NCI-H2196 treated with DMSO at 0.1 percent for 48 hours (cell line): Measurements from ENCODE around the gene CEP43.
"Not testable (repeated sequence)": the region's sequence is repeated elsewhere in the genome, so short reads cannot be mapped to it uniquely, and the experiment has no call there.

Experiments used
- DNase-seq: peaks from one replicate; lab custom pipeline; 2025; ENCODE audit not compliant: unreplicated experiment; lab: John Stamatoyannopoulos, UW

Gene CEP43

GRCh38 chr6:166999145-166999883 lies at the start of gene CEP43:
Gene CEP43 (plus strand): TSS chr6:166999397. CDS start chr6:166999413, 16 bp downstream.
- peak; percentile 69 for DNase-seq

- no peak for DNase-seq
Measured at GRCh38 chr6:166949528-166950442, 49.4 kb upstream of the CEP43 start.

- no peak for DNase-seq
Measured at GRCh38 chr6:166950443-166950821, 48.8 kb upstream of the CEP43 start.

- not testable (repeated sequence) for DNase-seq
Measured at GRCh38 chr6:166950892-166951669, 48.1 kb upstream of the CEP43 start.

GRCh38 chr6:166951670-166952060 lies 47.5 kb upstream of the CEP43 start:
- no peak for DNase-seq

- DNase-seq = no peak
Measured at GRCh38 chr6:166952121-166952520, 47.1 kb upstream of the CEP43 start.

GRCh38 chr6:166952567-166953486 lies 46.4 kb upstream of the CEP43 start:
- DNase-seq = no peak

GRCh38 chr6:166954118-166954713 lies 45.0 kb upstream of the CEP43 start:
- DNase-seq = no peak

GRCh38 chr6:166955121-166955864 lies 43.9 kb upstream of the CEP43 start:
- no peak for DNase-seq

- no peak for DNase-seq
Measured at GRCh38 chr6:166955865-166956443, 43.2 kb upstream of the CEP43 start.

- DNase-seq = peak; percentile 32
Measured at GRCh38 chr6:166956444-166957086, 42.6 kb upstream of the CEP43 start, which contains the start of gene RNASET2. Gene RNASET2 (minus strand): TSS chr6:166956550. CDS start chr6:166956182, 368 bp downstream.

GRCh38 chr6:166957087-166957804 lies 42.0 kb upstream of the CEP43 start:
- DNase-seq = no peak

GRCh38 chr6:166957805-166958076 lies 41.5 kb upstream of the CEP43 start:
- DNase-seq = no peak

- DNase-seq = no peak
Measured at GRCh38 chr6:166958926-166959861, 40.0 kb upstream of the CEP43 start.

GRCh38 chr6:166959911-166960608 lies 39.1 kb upstream of the CEP43 start:
- DNase-seq = no peak

- no peak for DNase-seq
Measured at GRCh38 chr6:166960609-166960978, 38.6 kb upstream of the CEP43 start.
